Coronary artery (tissue), 2 donors: ENCODE measurements around the gene GJA3.

Experiments used
- DNase-seq: peaks from one replicate; pipeline ENCODE4 v3.0.0-alpha.2; 2017; ENCODE audit warnings: low spot score
- H3K27ac ChIP-seq, 2 donors: fragments of 200-600 bp; sonication (generic); one replicate each; pipeline ENCODE4 v1.5.1; 2016 to 2019
- H3K4me3 ChIP-seq: fragments of 200-600 bp; sonication (generic); 2 replicates; pipeline ENCODE4 v1.5.1; 2016; ENCODE audit warnings: mild to moderate bottlenecking, moderate library complexity
- CTCF ChIP-seq: fragments of 200-600 bp; sonication (generic); IDR thresholded peaks from one replicate; pipeline ENCODE4 v1.5.1; 2019; ENCODE audit warnings: antibody characterized with exemption

GJA3 gene

GRCh38 chr13:20127562-20128458 lies 33.0 kb downstream of the GJA3 start:
- Histone ChIP-seq H3K27ac (peak overlapping the region; percentile 85 to 93), H3K4me3 (peak overlapping the region; percentile 89)
- peak; percentile 84 for DNase-seq
- TF ChIP-seq CTCF, result peak; percentile 36

- peak; percentile 73 for DNase-seq
- TF ChIP-seq CTCF, result no peak
- peak overlapping the region; percentile 89 for H3K4me3 ChIP-seq
- peak overlapping the region; percentile 85 to 93 for H3K27ac ChIP-seq
Observed at GRCh38 chr13:20127262-20127561, 33.6 kb downstream of the GJA3 start.

- TF ChIP-seq CTCF, result no peak
- peak overlapping the region; percentile 29 for H3K4me3 ChIP-seq
- H3K27ac ChIP-seq, result peak overlapping the region; percentile 85 to 89
- no peak for DNase-seq
Observed at GRCh38 chr13:20126541-20127261, 34.2 kb downstream of the GJA3 start.

GRCh38 chr13:20125783-20126165 lies 35.1 kb downstream of the GJA3 start:
- DNase-seq, result no peak
- peak overlapping the region; percentile 16 to 89 for H3K27ac ChIP-seq
- no peak overlapping the region for H3K4me3 ChIP-seq
- TF ChIP-seq CTCF, result no peak

- no peak for TF ChIP-seq CTCF
- no peak overlapping the region for H3K4me3 ChIP-seq
- DNase-seq, result no peak
- H3K27ac ChIP-seq, result peak overlapping the region; percentile 16 to 89
Observed at GRCh38 chr13:20125129-20125782, 35.6 kb downstream of the GJA3 start.

GRCh38 chr13:20124303-20124702 lies 36.5 kb downstream of the GJA3 start:
- Histone ChIP-seq H3K4me3 (no peak overlapping the region), H3K27ac (no peak overlapping the region)
- peak; percentile 5 for DNase-seq
- TF ChIP-seq CTCF, result no peak
